ENCODE measurements around the gene GPR78. TPM values are rescaled to one million over a fixed set of nuclear protein-coding genes. Genes with fewer than 3 reads are reported as not detected.

GPR78 gene
- total RNA-seq, 1 donor from 2014 or later, result 0.09 TPM

GRCh38 chr4:8577046-8577445 is 3.1 kb upstream of the GPR78 start:
- H3K9me3 Mint-ChIP-seq, result no peaks in the 10 kb centered on the region

GRCh38 chr4:8577972-8578371 is 2.2 kb upstream of the GPR78 start:
- Mint-ChIP-seq H3K27ac (no peak overlapping the region), H3K4me1 (peaks cover 7% of the 10 kb centered on the region), H3K4me3 (peak overlapping the region; percentile 3), H3K27me3 (ENCODE audit: insufficient read depth, low read depth) (peaks cover 40% of the 10 kb centered on the region), H3K9me3 (no peaks in the 10 kb centered on the region), H3K36me3 (no peaks in the 10 kb centered on the region)
- H4K20me1 ChIP-seq (ENCODE audit: low read depth), result peaks cover 35% of the 10 kb centered on the region
- H3K4me1 ChIP-seq, result peaks cover 8% of the 10 kb centered on the region
- no peak for DNase-seq (ENCODE audit: low spot score)
- no peak overlapping the region for H3K27ac ChIP-seq
- H3K9ac ChIP-seq, result no peak overlapping the region
- no peak overlapping the region for H3K4me3 ChIP-seq
- no peak overlapping the region for H3K4me2 ChIP-seq
- TF ChIP-seq EZH2phosphoT487 (IDR thresholded peaks at IDR 0.05) (no peak), CTCF (IDR thresholded peaks at IDR 0.05) (no peak), EZH2 (IDR thresholded peaks at IDR 0.05) (no peak)
- no peaks in the 10 kb centered on the region for H3K36me3 ChIP-seq
- no peaks in the 10 kb centered on the region for H3K79me2 ChIP-seq (ENCODE audit: low read depth)
- peaks cover 55% of the 10 kb centered on the region for H3K27me3 ChIP-seq
- no peaks in the 10 kb centered on the region for H3K9me3 ChIP-seq (ENCODE audit: low read depth)
- no peak overlapping the region for H2AFZ ChIP-seq (replicated peaks)
- peaks cover 12% of the 10 kb centered on the region for H3F3A ChIP-seq (ENCODE audit: low read depth)

More at GRCh38 chr4:8577046-8577445, 3.1 kb upstream of the GPR78 start:
- Histone ChIP-seq H4K20me1 (ENCODE audit: low read depth) (peaks cover 27% of the 10 kb centered on the region), H3F3A (ENCODE audit: low read depth) (peaks cover 12% of the 10 kb centered on the region), H3K36me3 (no peaks in the 10 kb centered on the region), H3K4me1 (peaks cover 8% of the 10 kb centered on the region), H3K4me2 (no peak overlapping the region), H3K9ac (no peak overlapping the region), H3K79me2 (ENCODE audit: low read depth) (no peaks in the 10 kb centered on the region), H3K9me3 (ENCODE audit: low read depth) (no peaks in the 10 kb centered on the region), H3K4me3 (no peak overlapping the region), H2AFZ (replicated peaks) (no peak overlapping the region), H3K27me3 (peaks cover 46% of the 10 kb centered on the region), H3K27ac (no peak overlapping the region)
- H3K4me1 Mint-ChIP-seq, result peaks cover 7% of the 10 kb centered on the region
- no peaks in the 10 kb centered on the region for H3K36me3 Mint-ChIP-seq
- no peak for DNase-seq (ENCODE audit: low spot score)
- no peak overlapping the region for H3K27ac Mint-ChIP-seq
- TF ChIP-seq EZH2 (IDR thresholded peaks at IDR 0.05), result no peak
- no peak for TF ChIP-seq CTCF (IDR thresholded peaks at IDR 0.05)
- TF ChIP-seq EZH2phosphoT487 (IDR thresholded peaks at IDR 0.05), result no peak
- no peak overlapping the region for H3K4me3 Mint-ChIP-seq
- H3K27me3 Mint-ChIP-seq (ENCODE audit: insufficient read depth, low read depth), result peaks cover 33% of the 10 kb centered on the region

GRCh38 chr4:8578717-8579116 is 1.5 kb upstream of the GPR78 start:
- Histone ChIP-seq H3K9me3 (ENCODE audit: low read depth) (no peaks in the 10 kb centered on the region), H3K4me1 (peaks cover 8% of the 10 kb centered on the region), H2AFZ (replicated peaks) (no peak overlapping the region), H4K20me1 (ENCODE audit: low read depth) (peaks cover 35% of the 10 kb centered on the region), H3K4me3 (no peak overlapping the region), H3K27ac (no peak overlapping the region), H3K36me3 (no peaks in the 10 kb centered on the region), H3K9ac (no peak overlapping the region), H3F3A (ENCODE audit: low read depth) (peaks cover 12% of the 10 kb centered on the region), H3K4me2 (no peak overlapping the region), H3K79me2 (ENCODE audit: low read depth) (no peaks in the 10 kb centered on the region), H3K27me3 (peaks cover 60% of the 10 kb centered on the region)
- Mint-ChIP-seq H3K4me1 (peaks cover 7% of the 10 kb centered on the region), H3K36me3 (no peaks in the 10 kb centered on the region), H3K9me3 (no peaks in the 10 kb centered on the region), H3K27me3 (ENCODE audit: insufficient read depth, low read depth) (peaks cover 44% of the 10 kb centered on the region), H3K4me3 (no peak overlapping the region), H3K27ac (no peak overlapping the region)
- no peak for TF ChIP-seq EZH2phosphoT487 (IDR thresholded peaks at IDR 0.05)
- DNase-seq (ENCODE audit: low spot score), result no peak

GRCh38 chr4:8579526-8580320 is 469 bp upstream of the GPR78 start:
- Mint-ChIP-seq H3K36me3 (no peaks in the 10 kb centered on the region), H3K27ac (no peak overlapping the region), H3K4me1 (peaks cover 7% of the 10 kb centered on the region), H3K4me3 (peak overlapping the region; percentile 25), H3K27me3 (ENCODE audit: insufficient read depth, low read depth) (peaks cover 52% of the 10 kb centered on the region), H3K9me3 (no peaks in the 10 kb centered on the region)
- Histone ChIP-seq H3K4me3 (peak overlapping the region; percentile 23), H3K36me3 (no peaks in the 10 kb centered on the region), H2AFZ (replicated peaks) (no peak overlapping the region), H3K9me3 (ENCODE audit: low read depth) (no peaks in the 10 kb centered on the region), H3K79me2 (ENCODE audit: low read depth) (no peaks in the 10 kb centered on the region), H3K9ac (no peak overlapping the region), H3K4me1 (peaks cover 8% of the 10 kb centered on the region), H3K27me3 (peaks cover 63% of the 10 kb centered on the region), H3K4me2 (peak overlapping the region; percentile 81), H3F3A (ENCODE audit: low read depth) (peaks cover 12% of the 10 kb centered on the region), H4K20me1 (ENCODE audit: low read depth) (peaks cover 35% of the 10 kb centered on the region), H3K27ac (no peak overlapping the region)
- TF ChIP-seq EZH2 (IDR thresholded peaks at IDR 0.05), result no peak
- TF ChIP-seq EZH2phosphoT487 (IDR thresholded peaks at IDR 0.05), result no peak
- no peak for TF ChIP-seq CTCF (IDR thresholded peaks at IDR 0.05)
- no peak for DNase-seq (ENCODE audit: low spot score)

All from neural progenitor cell (in vitro differentiated cells).